ELF-1 (cell line): Measurements from ENCODE around the gene KLHL15.
"Not testable (repeated sequence)": the region's sequence is repeated elsewhere in the genome, so short reads cannot be mapped to it uniquely, and the experiment has no call there.

Source experiments
- DNase-seq: peaks from one replicate; pipeline ENCODE4 v3.0.0-alpha.2; 2016; ENCODE audit warnings: low read depth, low spot score

KLHL15 gene

DNA sequence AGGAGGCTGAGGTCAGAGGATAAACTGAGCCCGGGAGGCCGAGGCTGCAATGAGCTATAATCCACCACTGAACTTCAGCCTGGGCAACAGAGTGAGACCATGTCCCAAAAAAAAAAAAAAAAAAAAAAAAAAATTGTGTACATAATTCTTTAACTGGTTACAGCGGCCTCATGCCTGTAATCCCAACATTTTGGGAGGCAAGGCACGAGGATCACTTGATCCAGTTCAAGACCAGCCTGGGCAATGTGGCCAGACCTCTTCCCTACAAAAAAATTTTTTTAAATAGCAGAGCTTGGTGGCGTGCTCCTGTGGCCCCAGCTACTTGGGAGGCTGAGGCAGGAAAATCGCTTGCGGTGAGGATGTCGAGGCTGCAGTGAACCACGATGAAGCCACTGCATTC is 9.3 kb downstream of the KLHL15 start:
- no peak for DNase-seq

GRCh38 chrX:24014388-24015018 is 12.5 kb downstream of the KLHL15 start:
- no peak for DNase-seq

GRCh38 chrX:24012266-24012665 is 14.7 kb downstream of the KLHL15 start:
- DNase-seq = no peak

- no peak for DNase-seq
These were observed 21.1 kb downstream of the KLHL15 start for GRCh38 chrX:24005867-24006266.

GRCh38 chrX:24005028-24005427 is 22.0 kb downstream of the KLHL15 start:
- DNase-seq = no peak

GRCh38 chrX:24002792-24003191 is 24.2 kb downstream of the KLHL15 start:
- peak; percentile 54 for DNase-seq

- no peak for DNase-seq
These were observed 24.8 kb downstream of the KLHL15 start for GRCh38 chrX:24002167-24002566.

DNA sequence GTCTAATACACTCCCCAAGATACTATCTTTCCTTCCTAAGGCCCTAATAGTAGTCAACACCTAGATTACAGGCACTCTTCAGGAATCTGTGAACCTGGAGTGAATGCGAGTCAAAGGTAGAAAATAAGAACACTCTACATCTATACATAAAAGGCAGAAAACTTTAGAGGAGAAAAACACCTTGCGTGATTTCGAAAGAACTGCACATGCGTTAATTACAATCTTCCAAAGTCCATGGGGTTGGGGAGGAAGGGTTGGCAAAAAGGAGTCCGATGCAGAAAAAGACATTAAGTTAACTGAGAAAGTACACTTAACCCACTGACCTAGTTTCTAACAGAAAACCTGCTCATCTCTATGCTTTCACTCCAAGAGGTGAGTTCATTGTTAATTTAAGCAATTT is 27.3 kb downstream of the KLHL15 start:
- DNase-seq = no peak

DNA sequence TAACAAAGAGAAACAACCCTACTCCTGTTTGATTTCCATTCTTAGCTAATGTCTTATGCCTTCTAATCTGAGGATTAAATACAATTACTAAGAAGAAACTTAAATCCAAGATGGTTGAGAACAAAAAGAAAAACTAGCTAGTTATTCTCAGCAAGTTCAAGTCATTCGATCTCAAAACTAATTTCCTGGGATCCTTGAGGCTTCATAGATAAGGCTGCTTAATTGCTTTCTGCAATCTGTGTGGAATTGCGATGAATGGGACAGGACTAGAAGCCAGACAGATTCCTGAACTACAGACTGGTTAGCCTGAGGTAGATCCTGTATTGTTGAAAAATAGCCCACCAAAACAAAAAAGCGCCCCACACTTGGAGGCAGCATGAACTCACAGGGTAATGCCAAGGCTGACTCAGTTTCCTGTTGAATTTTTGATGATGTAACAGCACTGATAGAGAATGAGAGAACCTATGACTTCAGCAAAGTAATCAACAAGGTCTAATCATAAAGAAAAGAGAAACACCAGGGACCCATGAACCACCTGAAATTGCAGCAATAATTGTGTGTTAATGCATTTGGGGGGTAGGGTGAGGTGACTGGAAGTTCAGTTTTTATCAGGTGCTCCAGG is 33.9 kb downstream of the KLHL15 start:
- no peak for DNase-seq

GRCh38 chrX:23992431-23992830 is 34.6 kb downstream of the KLHL15 start:
- DNase-seq = no peak

- DNase-seq = no peak
These were observed 36.5 kb downstream of the KLHL15 start for GRCh38 chrX:23990455-23990854.

GRCh38 chrX:23989689-23990088 is 37.3 kb downstream of the KLHL15 start:
- no peak for DNase-seq

- peak; percentile 29 for DNase-seq
These were observed 44.1 kb downstream of the KLHL15 start for GRCh38 chrX:23982891-23983290.

DNA sequence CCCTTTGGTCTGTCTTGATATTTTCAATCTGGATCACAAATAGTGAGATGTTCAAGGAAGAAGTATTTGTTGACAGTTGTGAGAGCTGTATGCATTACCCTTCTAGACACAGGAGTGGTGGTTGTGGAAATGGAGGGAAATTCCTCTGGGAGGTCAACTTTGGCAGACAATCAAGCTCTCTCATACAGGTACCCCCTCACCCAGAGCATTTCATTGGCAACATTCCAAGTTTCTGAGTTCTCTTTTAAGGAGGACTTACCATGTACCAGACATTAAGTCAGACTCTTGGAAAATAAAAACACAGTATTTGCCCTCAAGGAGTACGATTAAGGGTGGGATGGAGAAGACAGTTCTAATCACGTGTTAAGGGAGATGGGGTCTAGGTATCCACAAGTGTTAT is 45.3 kb downstream of the KLHL15 start:
- DNase-seq = no peak

GRCh38 chrX:23981222-23981621 is 45.8 kb downstream of the KLHL15 start:
- DNase-seq = peak; percentile 31

GRCh38 chrX:23980011-23980441 is 47.0 kb downstream of the KLHL15 start:
- peak; percentile 45 for DNase-seq

- DNase-seq = no peak
These were observed 48.5 kb downstream of the KLHL15 start for GRCh38 chrX:23978491-23978890.

DNA sequence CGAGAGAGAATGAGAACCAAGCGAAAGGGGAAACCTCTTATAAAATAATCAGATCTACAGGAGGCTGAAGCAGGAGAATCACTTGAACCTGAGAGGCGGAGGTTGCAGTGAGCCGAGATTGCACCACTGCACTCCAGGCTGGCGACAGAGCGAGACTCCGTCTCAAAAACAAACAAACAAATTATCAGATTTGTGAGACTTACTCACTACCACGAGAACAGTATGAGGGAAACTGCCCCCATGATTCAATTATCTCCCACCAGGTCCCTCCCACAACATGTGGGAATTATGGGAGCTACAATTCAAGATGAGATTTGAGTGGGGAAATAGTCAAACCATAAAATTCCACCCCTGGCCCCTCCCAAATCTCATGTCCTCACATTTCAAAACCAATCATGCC is 61.4 kb downstream of the KLHL15 start:
- not testable (repeated sequence) for DNase-seq

DNA sequence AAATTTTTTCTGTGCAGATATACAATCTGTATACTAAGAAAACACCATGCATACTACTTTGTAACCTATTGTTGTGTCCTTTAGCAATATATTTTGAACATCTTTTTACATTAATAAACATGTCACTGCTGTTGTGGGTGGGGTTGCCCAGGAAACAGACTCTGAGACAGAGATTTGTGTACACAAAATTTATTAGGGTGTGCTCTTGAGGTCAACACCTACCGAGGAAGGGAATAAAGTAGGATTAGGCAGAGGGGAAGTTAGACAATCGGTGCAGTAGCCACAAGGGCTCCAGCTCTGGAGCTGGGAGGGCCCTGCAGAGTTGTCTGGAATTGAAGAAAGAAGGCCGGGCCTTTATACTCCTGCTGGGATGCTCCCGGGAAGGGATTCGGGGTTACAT is 62.8 kb downstream of the KLHL15 start:
- no peak for DNase-seq

- no peak for DNase-seq
These were observed 67.2 kb downstream of the KLHL15 start for GRCh38 chrX:23959781-23960180.

DNA sequence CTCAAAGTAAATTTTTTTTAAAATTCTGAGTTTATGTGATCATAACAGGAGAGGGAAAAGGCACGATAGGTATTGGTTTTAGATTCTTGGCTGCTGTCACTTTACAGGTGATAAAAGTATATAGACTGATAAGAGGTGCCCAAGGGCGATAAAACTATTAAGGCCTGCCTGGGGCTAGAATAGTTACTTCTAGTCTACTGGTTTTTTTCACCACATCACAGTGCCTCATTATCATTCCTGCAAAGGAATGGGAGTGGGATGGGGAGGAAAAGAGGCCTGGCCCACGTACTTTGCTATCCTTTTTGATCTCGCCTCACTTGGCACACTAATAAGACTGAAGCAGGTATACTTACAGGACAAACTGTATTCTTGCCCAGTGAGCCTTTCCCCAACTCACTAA is 72.6 kb downstream of the KLHL15 start:
- peak; percentile 68 for DNase-seq

- DNase-seq = no peak
These were observed 73.1 kb downstream of the KLHL15 start for GRCh38 chrX:23953908-23954269.

DNA sequence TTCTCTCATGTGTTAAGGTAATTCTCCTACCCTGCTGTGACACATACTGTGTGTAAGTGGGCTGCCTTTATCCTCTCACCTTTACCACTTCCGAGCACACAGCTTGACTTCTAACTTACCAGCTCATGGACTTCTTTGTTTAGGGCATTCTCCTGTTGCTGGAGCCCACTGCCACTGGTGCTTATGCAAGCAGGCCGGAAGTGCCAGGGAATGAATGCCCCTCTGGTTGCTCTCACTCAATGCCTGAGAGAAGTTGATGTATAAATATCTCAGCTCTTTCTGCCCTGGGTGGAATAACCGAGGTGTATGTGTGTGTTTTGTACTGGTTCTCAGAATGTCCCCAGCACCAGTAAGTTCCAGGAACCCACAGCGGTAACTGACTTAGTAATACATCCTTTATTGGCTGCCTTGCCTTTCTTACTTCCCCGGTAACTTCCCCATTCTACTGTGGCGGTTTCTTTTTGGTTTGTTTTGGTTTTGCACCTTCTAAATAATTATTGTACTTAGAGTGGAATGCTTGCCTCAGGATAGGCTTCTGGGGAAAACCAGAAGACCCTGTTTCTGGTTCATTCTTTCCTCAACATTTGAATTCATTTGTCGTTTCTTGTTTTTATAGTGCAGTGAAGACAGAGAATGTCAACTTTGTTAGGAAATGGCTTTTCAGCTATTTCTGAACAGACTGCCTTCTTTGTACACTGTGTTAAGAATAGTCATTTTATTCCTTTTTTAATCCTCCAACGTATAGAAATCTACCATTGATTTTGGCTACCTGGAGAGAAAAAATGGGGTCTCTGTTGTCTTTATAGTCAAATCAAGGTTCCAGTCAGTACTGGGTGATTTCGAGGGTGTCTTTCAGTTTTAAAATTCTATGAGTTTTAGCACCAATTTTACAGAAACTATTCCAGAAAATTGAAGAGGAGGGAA is 73.7 kb downstream of the KLHL15 start:
- DNase-seq = peak; percentile 78
